Mesodermal cell (in vitro differentiated cells): Measurements from ENCODE around the gene MAOB.

ENCODE experiments used
- H3K27ac ChIP-seq: 2 replicates; pipeline ENCODE4 v1.7.0; 2013; ENCODE audit warnings: mild to moderate bottlenecking, low read depth, low read length, moderate library complexity; ENCODE audit not compliant: severe bottlenecking
- H3K36me3 ChIP-seq: 2 replicates; pipeline ENCODE4 v1.7.1; 2013; ENCODE audit warnings: mild to moderate bottlenecking, low read length, moderate library complexity; ENCODE audit not compliant: control insufficient read depth, insufficient read depth
- H3K4me1 ChIP-seq: one replicate; pipeline ENCODE4 v1.7.1; 2013; ENCODE audit warnings: mild to moderate bottlenecking, low read length; ENCODE audit not compliant: insufficient read depth, control insufficient read depth, poor library complexity, severe bottlenecking
- H3K4me3 ChIP-seq: 2 replicates; pipeline ENCODE4 v1.7.0; 2013; ENCODE audit warnings: low read length, control low read depth, mild to moderate bottlenecking; ENCODE audit not compliant: insufficient read depth, poor library complexity, severe bottlenecking; ENCODE audit errors: extremely low read depth
- H3K9me3 ChIP-seq: 2 replicates; pipeline ENCODE4 v1.7.1; 2013; ENCODE audit warnings: mild to moderate bottlenecking, low read length, moderate library complexity; ENCODE audit not compliant: control insufficient read depth
- WGBS, 2 experiments: methylation state at CpG; one replicate each; pipeline ENCODE4 v1.1.5; 2013; ENCODE audit warnings: missing lambda C conversion rate in 2 of 2; ENCODE audit not compliant: insufficient coverage in 2 of 2; 5-methylcytosine and 5-hydroxymethylcytosine counted together

MAOB gene

GRCh38 chrX:43756076-43756475 is 126.2 kb downstream of the MAOB start:
- no peaks in the 10 kb centered on the region for H3K4me1 ChIP-seq
- no peaks in the 10 kb centered on the region for H3K36me3 ChIP-seq
- H3K9me3 ChIP-seq = no peaks in the 10 kb centered on the region
- H3K27ac ChIP-seq = no peak overlapping the region
- no peak overlapping the region for H3K4me3 ChIP-seq
- WGBS, 2 experiments = 100% methylated on average over 1 to 3 of the region's 5 CpGs

GRCh38 chrX:43753637-43754036 is 128.6 kb downstream of the MAOB start:
- Histone ChIP-seq H3K4me1 (no peaks in the 10 kb centered on the region), H3K9me3 (no peaks in the 10 kb centered on the region), H3K36me3 (no peaks in the 10 kb centered on the region), H3K27ac (no peak overlapping the region), H3K4me3 (no peak overlapping the region)
- WGBS, 2 experiments = 94% methylated on average over 2 of the region's 3 CpGs; no CpG with 5 or more reads in 1 of the 2 experiments

GRCh38 chrX:43750248-43750676 is 132.0 kb downstream of the MAOB start:
- WGBS, 2 experiments = 0 to 65% methylated on average over 2 of the region's 6 CpGs
- H3K4me1 ChIP-seq = no peaks in the 10 kb centered on the region
- no peaks in the 10 kb centered on the region for H3K9me3 ChIP-seq
- H3K36me3 ChIP-seq = no peaks in the 10 kb centered on the region
- no peak overlapping the region for H3K4me3 ChIP-seq
- no peak overlapping the region for H3K27ac ChIP-seq

- H3K4me3 ChIP-seq = no peak overlapping the region
- H3K27ac ChIP-seq = no peak overlapping the region
- H3K36me3 ChIP-seq = no peaks in the 10 kb centered on the region
- no peaks in the 10 kb centered on the region for H3K4me1 ChIP-seq
- WGBS, 2 experiments = no CpG with 5 or more reads among the region's 2 CpGs
- no peaks in the 10 kb centered on the region for H3K9me3 ChIP-seq
Measured at GRCh38 chrX:43747476-43747875, 134.8 kb downstream of the MAOB start.

GRCh38 chrX:43745938-43746721 is 136.1 kb downstream of the MAOB start:
- Histone ChIP-seq H3K4me1 (no peaks in the 10 kb centered on the region), H3K36me3 (no peaks in the 10 kb centered on the region), H3K4me3 (no peak overlapping the region), H3K27ac (no peak overlapping the region), H3K9me3 (no peaks in the 10 kb centered on the region)
- 58% methylated on average over 2 of the region's 6 CpGs; no CpG with 5 or more reads in 1 of the 2 experiments for WGBS, 2 experiments

GRCh38 chrX:43744284-43744683 is 138.0 kb downstream of the MAOB start:
- Histone ChIP-seq H3K36me3 (no peaks in the 10 kb centered on the region), H3K4me3 (no peak overlapping the region), H3K9me3 (no peaks in the 10 kb centered on the region), H3K4me1 (no peaks in the 10 kb centered on the region), H3K27ac (no peak overlapping the region)
- no CpG with 5 or more reads among the region's 3 CpGs for WGBS, 2 experiments

GRCh38 chrX:43743100-43743822 is 139.0 kb downstream of the MAOB start:
- H3K4me3 ChIP-seq = no peak overlapping the region
- 100% methylated on average over 1 of the region's 5 CpGs; no CpG with 5 or more reads in 1 of the 2 experiments for WGBS, 2 experiments
- H3K36me3 ChIP-seq = no peaks in the 10 kb centered on the region
- H3K27ac ChIP-seq = no peak overlapping the region
- H3K4me1 ChIP-seq = no peaks in the 10 kb centered on the region
- H3K9me3 ChIP-seq = no peaks in the 10 kb centered on the region

GRCh38 chrX:43741843-43742573 is 140.2 kb downstream of the MAOB start:
- Histone ChIP-seq H3K4me3 (no peak overlapping the region), H3K9me3 (no peaks in the 10 kb centered on the region), H3K4me1 (no peaks in the 10 kb centered on the region), H3K27ac (no peak overlapping the region), H3K36me3 (no peaks in the 10 kb centered on the region)
- WGBS, 2 experiments = 60% methylated on average over 1 of the region's 7 CpGs; no CpG with 5 or more reads in 1 of the 2 experiments

GRCh38 chrX:43735957-43736356 is 146.3 kb downstream of the MAOB start:
- Histone ChIP-seq H3K36me3 (no peaks in the 10 kb centered on the region), H3K9me3 (no peaks in the 10 kb centered on the region), H3K27ac (no peak overlapping the region), H3K4me1 (no peaks in the 10 kb centered on the region), H3K4me3 (no peak overlapping the region)
- 100% methylated on average over 1 of the region's 3 CpGs; no CpG with 5 or more reads in 1 of the 2 experiments for WGBS, 2 experiments

- H3K27ac ChIP-seq = no peak overlapping the region
- no peak overlapping the region for H3K4me3 ChIP-seq
- no peaks in the 10 kb centered on the region for H3K4me1 ChIP-seq
- H3K36me3 ChIP-seq = no peaks in the 10 kb centered on the region
- WGBS, 2 experiments = 100% methylated on average over 1 to 3 of the region's 6 CpGs
- H3K9me3 ChIP-seq = no peaks in the 10 kb centered on the region
Measured at GRCh38 chrX:43735534-43735933, 146.7 kb downstream of the MAOB start.
